SK-N-SH treated with all-trans-retinoic acid at 6 μM for 48 hours (cell line): ENCODE measurements around the gene RNASEH1.

ENCODE experiments used
- ATAC-seq: fragments of 200-7000 bp; cut with Tn5 transposase; 3 replicates; pipeline ENCODE4 v1.9.1; 2020; ENCODE audit warnings: mild to moderate bottlenecking, moderate library complexity
- ARNTL ChIP-seq: fragments of 450-650 bp; formaldehyde crosslinking; IDR thresholded peaks from 2 replicates; pipeline ENCODE4 v1.5.0; 2020; ENCODE audit warnings: low read depth, mild to moderate bottlenecking, moderate library complexity, borderline replicate concordance
- BACH2 ChIP-seq: fragments of 250-450 bp; sonication (Bioruptor Pico); IDR thresholded peaks from 2 replicates; pipeline ENCODE4 v1.9.0; 2021; ENCODE audit warnings: mild to moderate bottlenecking, borderline replicate concordance
- CREB5 ChIP-seq: fragments of 250-450 bp; sonication (Bioruptor Pico); IDR thresholded peaks from 2 replicates; pipeline ENCODE4 v1.5.1; 2020; ENCODE audit warnings: low read depth, mild to moderate bottlenecking, moderate library complexity
- CSDC2 ChIP-seq: fragments of 250-450 bp; sonication (Bioruptor Pico); IDR thresholded peaks from 2 replicates; pipeline ENCODE4 v1.5.0; 2020; ENCODE audit warnings: mild to moderate bottlenecking, moderate library complexity
- ESRRG ChIP-seq: fragments of 250-450 bp; sonication (Bioruptor Pico); IDR thresholded peaks from 2 replicates; pipeline ENCODE4 v1.6.1; 2021; ENCODE audit warnings: mild to moderate bottlenecking
- GLIS3 ChIP-seq: fragments of 250-450 bp; sonication (Bioruptor Pico); IDR thresholded peaks from 2 replicates; pipeline ENCODE4 v1.5.0; 2020; ENCODE audit warnings: mild to moderate bottlenecking, moderate library complexity
- ISL1 ChIP-seq: fragments of 250-450 bp; sonication (Bioruptor Pico); IDR thresholded peaks from 2 replicates; pipeline ENCODE4 v2.1.2; 2022; ENCODE audit warnings: mild to moderate bottlenecking, moderate library complexity
- OSR1 ChIP-seq: fragments of 250-450 bp; sonication (Bioruptor Pico); IDR thresholded peaks from 2 replicates; pipeline ENCODE4 v1.8.0; 2022; ENCODE audit warnings: moderate library complexity, mild to moderate bottlenecking, inconsistent platforms
- PATZ1 ChIP-seq: fragments of 250-450 bp; sonication (Bioruptor Pico); IDR thresholded peaks from 2 replicates; pipeline ENCODE4 v1.8.0; 2020; ENCODE audit warnings: mild to moderate bottlenecking, moderate library complexity, borderline replicate concordance
- POU6F1 ChIP-seq: fragments of 250-450 bp; sonication (Bioruptor Pico); IDR thresholded peaks from 2 replicates; pipeline ENCODE4 v1.8.0; 2021; ENCODE audit warnings: low read depth, mild to moderate bottlenecking, moderate library complexity, borderline replicate concordance
- PPARA ChIP-seq: fragments of 250-450 bp; sonication (Bioruptor Pico); IDR thresholded peaks from 2 replicates; pipeline ENCODE4 v1.5.0; 2020; ENCODE audit warnings: mild to moderate bottlenecking, borderline replicate concordance
- RARB ChIP-seq: fragments of 250-450 bp; sonication (Bioruptor Pico); IDR thresholded peaks from 2 replicates; pipeline ENCODE4 v1.8.0; 2021; ENCODE audit warnings: mild to moderate bottlenecking, moderate library complexity
- SNAI2 ChIP-seq: fragments of 250-450 bp; sonication (Bioruptor Pico); IDR thresholded peaks from 2 replicates; pipeline ENCODE4 v1.5.0; 2020; ENCODE audit warnings: mild to moderate bottlenecking, moderate library complexity
- TCF4 ChIP-seq: fragments of 250-450 bp; sonication (Bioruptor Pico); IDR thresholded peaks from 2 replicates; pipeline ENCODE4 v1.8.0; 2021; ENCODE audit warnings: mild to moderate bottlenecking, moderate library complexity, borderline replicate concordance
- TOX ChIP-seq: fragments of 250-450 bp; sonication (Bioruptor Pico); IDR thresholded peaks from 2 replicates; pipeline ENCODE4 v1.8.0; 2021; ENCODE audit warnings: mild to moderate bottlenecking, moderate library complexity, borderline replicate concordance
- ZC3H10 ChIP-seq: fragments of 250-450 bp; sonication (Bioruptor Pico); IDR thresholded peaks from 2 replicates; pipeline ENCODE4 v1.5.1; 2021; ENCODE audit warnings: mild to moderate bottlenecking, moderate library complexity
- ZFP3 ChIP-seq: fragments of 250-450 bp; sonication (Bioruptor Pico); IDR thresholded peaks from 2 replicates; pipeline ENCODE4 v1.5.0; 2020; ENCODE audit warnings: mild to moderate bottlenecking, moderate library complexity
- ZFP30 ChIP-seq: fragments of 450-650 bp; formaldehyde crosslinking; IDR thresholded peaks from 2 replicates; pipeline ENCODE4 v1.5.0; 2022; ENCODE audit warnings: mild to moderate bottlenecking, moderate library complexity
- ZNF565 ChIP-seq: fragments of 450-650 bp; formaldehyde crosslinking; conservative IDR thresholded peaks from 2 replicates; pipeline ENCODE4 v1.5.0; 2020; ENCODE audit warnings: low read depth, mild to moderate bottlenecking, moderate library complexity
- ZNF70 ChIP-seq: fragments of 450-650 bp; formaldehyde crosslinking; IDR thresholded peaks from 2 replicates; pipeline ENCODE4 v1.5.0; 2020; ENCODE audit warnings: mild to moderate bottlenecking, moderate library complexity
- ZNF8 ChIP-seq: fragments of 450-650 bp; formaldehyde crosslinking; IDR thresholded peaks from 2 replicates; pipeline ENCODE4 v1.5.0; 2020; ENCODE audit warnings: mild to moderate bottlenecking, moderate library complexity

The RNASEH1 gene

GRCh38 chr2:3566806-3567205 lies 8.7 kb upstream of the RNASEH1 start:
- TF ChIP-seq PPARA (no peak), ZFP30 (CRISPR knock-in tag) (no peak), TCF4 (CRISPR knock-in tag) (no peak), PATZ1 (no peak), ISL1 (no peak), OSR1 (CRISPR knock-in tag) (no peak), ARNTL (CRISPR knock-in tag) (no peak), RARB (CRISPR knock-in tag) (no peak), ZFP3 (CRISPR knock-in tag) (no peak), BACH2 (CRISPR knock-in tag) (no peak), CREB5 (no peak), CSDC2 (CRISPR knock-in tag) (no peak), ZNF565 (CRISPR knock-in tag) (no peak)
- ATAC-seq = no peak

- no peak for ATAC-seq
- TF ChIP-seq ZFP30 (CRISPR knock-in tag) = no peak
- no peak for TF ChIP-seq ISL1
- no peak for TF ChIP-seq TOX (CRISPR knock-in tag)
- TF ChIP-seq ZNF8 (CRISPR knock-in tag) = no peak
- TF ChIP-seq ZC3H10 (CRISPR knock-in tag) = no peak
- TF ChIP-seq RARB (CRISPR knock-in tag) = no peak
- no peak for TF ChIP-seq SNAI2 (CRISPR knock-in tag)
- TF ChIP-seq ZFP3 (CRISPR knock-in tag) = no peak
- TF ChIP-seq ARNTL (CRISPR knock-in tag) = no peak
- TF ChIP-seq OSR1 (CRISPR knock-in tag) = no peak
Observed at GRCh38 chr2:3565117-3565516, 7.0 kb upstream of the RNASEH1 start.

- ATAC-seq = no peak
Observed at GRCh38 chr2:3563521-3563976, 5.4 kb upstream of the RNASEH1 start.

GRCh38 chr2:3557639-3558204 lies 411 bp downstream of the RNASEH1 start:
- peak; percentile 35 for ATAC-seq
- TF ChIP-seq RARB (CRISPR knock-in tag) = no peak
- TF ChIP-seq TOX (CRISPR knock-in tag) = no peak
- TF ChIP-seq PATZ1 = no peak
- 0 out of 2 replicates have a peak, but pooled peaks have one; percentile 49 for TF ChIP-seq GLIS3 (CRISPR knock-in tag)
- TF ChIP-seq ZNF70 (CRISPR knock-in tag) = no peak
- no peak for TF ChIP-seq CREB5
- TF ChIP-seq OSR1 (CRISPR knock-in tag) = no peak
- no peak; the same call in 1 of the 2 replicates for TF ChIP-seq ZFP3 (CRISPR knock-in tag)
- peak; percentile 79; the same call in 1 of the 2 replicates for TF ChIP-seq CSDC2 (CRISPR knock-in tag)
- no peak for TF ChIP-seq ZC3H10 (CRISPR knock-in tag)
- no peak for TF ChIP-seq ISL1
- no peak for TF ChIP-seq ZNF8 (CRISPR knock-in tag)
- TF ChIP-seq POU6F1 (CRISPR knock-in tag) = no peak
- no peak for TF ChIP-seq ESRRG (CRISPR knock-in tag)
- no peak for TF ChIP-seq TCF4 (CRISPR knock-in tag)
- no peak for TF ChIP-seq ZFP30 (CRISPR knock-in tag)
- TF ChIP-seq ZNF565 (CRISPR knock-in tag) = 0 out of 2 replicates have a peak, but pooled peaks have one; percentile 28

More at GRCh38 chr2:3563521-3563976, 5.4 kb upstream of the RNASEH1 start:
- TF ChIP-seq ARNTL (CRISPR knock-in tag) (no peak), OSR1 (CRISPR knock-in tag) (no peak), PPARA (no peak)
- TF ChIP-seq, all 23 proteins: peak for 0
